ENCODE measurements around the gene NDOR1.

NDOR1 gene

DNA sequence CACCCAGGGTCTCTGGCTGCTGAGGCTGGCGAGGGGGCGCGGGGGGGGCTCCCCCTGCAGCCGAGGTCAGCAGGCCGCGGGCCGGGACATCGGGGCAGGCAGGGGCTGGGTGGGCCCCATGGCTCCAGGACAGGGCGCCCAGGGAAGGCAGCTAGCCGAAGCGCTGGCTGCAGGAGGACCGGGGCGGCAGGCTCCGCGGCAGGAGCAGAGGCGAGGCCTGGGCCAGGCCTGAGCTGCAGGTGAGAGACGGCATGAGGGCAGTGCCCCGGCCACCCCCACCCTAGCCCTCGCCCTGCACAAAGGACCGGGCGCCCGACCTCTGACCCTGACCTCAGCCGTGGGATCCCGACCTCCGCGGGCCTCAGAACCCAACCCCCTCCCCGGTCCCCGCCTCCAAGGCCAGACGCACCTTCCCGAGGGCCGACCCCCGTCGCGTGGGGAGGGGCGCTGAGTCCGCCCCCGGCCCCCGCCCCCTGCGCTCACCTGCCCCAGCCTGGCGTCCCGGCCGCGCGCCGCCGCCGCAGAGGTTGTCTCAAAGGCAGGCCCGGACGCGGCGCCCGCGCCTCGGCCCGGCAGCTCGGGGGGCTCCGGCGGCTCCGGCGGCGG lies 16.1 kb downstream of the NDOR1 start:
- DNase-seq, result no peak

DNA sequence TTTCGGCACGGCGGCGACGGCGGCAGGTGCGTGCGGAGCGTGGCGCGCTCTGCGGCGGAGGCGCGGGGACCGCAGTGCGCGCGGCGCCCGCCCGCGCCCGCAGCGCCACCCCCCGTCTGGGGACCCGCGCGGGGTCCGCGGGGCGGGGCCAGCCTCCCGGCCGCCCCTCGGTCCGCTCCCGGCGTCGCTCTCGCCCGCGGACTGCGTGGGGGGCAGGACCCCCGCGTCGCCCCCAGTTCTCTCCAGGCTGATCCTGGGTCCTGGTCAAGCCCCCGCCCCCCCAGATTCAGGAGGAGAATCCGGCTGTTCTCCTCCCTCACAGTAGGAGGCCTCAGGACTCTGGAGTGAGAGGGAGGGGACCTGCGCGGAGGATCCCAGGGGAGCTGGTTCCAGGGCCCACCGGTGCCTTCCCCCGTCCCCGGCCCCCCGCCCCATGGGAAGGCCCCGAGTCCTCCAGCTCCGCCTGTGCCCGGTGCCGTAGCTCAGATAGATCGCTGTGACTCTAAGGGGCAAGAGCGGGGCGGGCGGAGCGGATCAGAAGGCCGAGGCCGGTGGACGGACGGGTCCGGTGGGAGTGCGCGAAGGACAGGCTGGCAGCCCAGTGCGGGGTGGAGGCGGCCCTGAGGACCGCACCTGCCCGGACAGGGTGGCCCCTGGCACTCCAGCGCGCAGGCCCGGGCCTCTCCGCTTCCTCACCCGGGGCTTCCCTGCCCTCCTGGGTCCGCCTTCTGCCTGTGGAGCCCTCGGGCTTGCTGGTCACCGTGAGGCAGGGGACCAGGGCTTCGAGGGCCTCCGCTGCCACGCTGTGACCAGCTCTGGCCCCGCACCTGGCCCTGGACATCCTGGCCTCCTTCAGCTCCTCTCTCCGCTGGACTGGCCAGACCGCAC lies 16.9 kb downstream of the NDOR1 start, which contains the start of gene RNF208:
TSS of gene RNF208 (minus strand) at position 51 of the 888 bp plus-strand sequence. CDS start 1,028 bp downstream, outside the sequence.
- no peak for DNase-seq

DNA sequence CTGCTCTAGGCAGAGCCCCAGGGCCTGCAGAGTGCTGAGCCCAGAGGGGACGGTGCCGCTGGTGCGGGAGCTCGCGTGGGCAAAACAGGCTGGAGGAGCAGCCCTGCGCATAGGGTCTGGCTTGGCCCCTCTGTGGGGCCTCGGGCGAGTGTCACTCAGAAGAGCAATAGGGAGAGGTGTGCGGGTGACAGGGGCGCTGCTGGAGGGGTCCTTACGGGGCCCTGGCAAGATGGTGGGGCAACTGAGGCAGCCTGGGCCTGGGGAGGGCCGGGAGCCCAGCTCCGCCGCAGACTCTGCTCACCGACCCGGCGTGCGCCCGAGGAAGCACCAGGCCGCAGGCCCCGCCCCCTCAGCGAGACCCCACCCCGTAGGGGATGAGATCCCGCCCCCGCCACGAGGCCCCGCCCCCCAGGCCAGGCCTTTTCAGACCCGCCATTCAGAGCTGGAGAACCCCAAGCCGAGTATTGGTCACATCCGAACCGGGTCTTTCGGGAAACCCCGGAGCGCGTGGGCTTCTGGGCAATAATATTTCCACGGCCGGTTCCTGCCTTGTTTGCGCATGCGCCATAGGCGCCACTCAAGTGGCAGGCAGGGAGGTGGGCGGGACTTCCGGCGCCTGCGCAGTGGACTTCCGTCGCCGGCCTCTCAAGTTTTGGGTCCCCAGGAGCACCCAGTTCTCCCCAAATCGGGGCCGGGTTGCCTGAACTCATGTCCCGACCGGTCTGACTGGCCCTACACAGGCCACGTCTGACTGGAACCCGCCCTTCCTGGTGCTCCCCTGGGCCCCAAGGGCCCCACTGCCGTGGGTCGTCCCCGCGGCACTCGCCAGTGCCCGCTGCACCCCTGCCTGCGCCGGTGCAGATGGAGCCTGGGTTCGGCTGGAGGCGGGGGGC lies 17.8 kb downstream of the NDOR1 start:
- peak; percentile 89 for DNase-seq

DNA sequence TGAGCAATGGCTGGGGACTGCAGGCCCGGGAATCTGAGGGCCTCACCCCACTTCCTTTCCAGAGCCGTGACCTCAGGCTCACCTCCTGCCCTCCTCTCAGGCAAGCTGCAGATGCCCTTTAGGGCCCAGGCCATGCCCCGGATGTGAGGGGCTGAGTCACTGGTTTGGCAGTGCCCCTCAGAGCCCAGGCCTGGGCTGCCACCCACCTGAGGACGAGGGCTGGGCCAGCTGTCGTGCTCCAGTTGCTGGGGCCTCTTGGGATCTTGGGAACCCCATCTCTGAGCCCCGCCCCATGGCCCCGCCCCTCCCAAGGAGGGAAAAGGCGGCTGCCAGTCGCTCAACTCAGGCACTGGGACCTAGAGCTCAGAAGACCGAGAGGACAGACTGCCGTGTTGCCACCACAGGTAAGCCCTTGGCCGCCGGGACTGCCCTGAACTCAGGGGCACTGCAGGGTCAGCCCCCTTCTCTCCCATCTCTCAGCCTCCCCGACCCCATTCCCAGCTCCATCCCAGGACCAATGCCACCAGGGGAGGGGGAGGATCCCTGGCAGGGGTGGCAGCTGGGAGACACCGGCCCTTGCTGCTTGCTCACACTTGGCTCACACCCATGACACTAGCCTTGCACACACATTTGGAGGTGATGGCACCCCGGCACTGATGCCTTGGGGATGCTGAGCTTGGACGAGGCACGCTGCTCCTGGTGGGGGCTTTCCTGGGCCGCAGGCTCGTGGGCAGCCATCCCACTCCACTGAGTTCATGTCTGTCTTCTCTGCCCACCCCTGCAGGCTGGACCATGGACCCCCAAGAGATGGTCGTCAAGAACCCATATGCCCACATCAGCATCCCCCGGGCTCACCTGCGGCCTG lies 19.6 kb downstream of the NDOR1 start, which contains the start of gene CYSRT1:
TSS of gene CYSRT1 (plus strand) at position 345 of the 865 bp plus-strand sequence. CDS start at position 793, 448 bp downstream.
- DNase-seq, result no peak

DNA sequence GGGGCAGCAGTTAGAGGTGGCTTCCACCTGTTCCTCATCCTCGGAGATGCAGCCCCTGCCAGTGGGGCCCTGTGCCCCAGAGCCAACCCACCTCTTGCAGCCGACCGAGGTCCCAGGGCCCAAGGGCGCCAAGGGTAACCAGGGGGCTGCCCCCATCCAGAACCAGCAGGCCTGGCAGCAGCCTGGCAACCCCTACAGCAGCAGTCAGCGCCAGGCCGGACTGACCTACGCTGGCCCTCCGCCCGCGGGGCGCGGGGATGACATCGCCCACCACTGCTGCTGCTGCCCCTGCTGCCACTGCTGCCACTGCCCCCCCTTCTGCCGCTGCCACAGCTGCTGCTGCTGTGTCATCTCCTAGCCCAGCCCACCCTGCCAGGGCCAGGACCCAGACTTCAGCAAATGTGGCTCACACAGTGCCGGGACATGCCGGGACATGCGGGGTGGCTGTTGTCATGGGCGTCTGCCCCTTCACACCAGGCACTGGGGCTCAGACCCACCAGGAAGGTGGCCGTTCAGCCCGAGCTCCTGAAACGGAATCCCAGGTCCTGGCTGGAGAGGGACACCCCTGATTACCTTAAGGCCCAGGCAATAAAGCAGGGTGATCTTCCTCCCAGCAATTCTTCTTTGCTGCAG lies 20.3 kb downstream of the NDOR1 start:
- no peak for DNase-seq

DNA sequence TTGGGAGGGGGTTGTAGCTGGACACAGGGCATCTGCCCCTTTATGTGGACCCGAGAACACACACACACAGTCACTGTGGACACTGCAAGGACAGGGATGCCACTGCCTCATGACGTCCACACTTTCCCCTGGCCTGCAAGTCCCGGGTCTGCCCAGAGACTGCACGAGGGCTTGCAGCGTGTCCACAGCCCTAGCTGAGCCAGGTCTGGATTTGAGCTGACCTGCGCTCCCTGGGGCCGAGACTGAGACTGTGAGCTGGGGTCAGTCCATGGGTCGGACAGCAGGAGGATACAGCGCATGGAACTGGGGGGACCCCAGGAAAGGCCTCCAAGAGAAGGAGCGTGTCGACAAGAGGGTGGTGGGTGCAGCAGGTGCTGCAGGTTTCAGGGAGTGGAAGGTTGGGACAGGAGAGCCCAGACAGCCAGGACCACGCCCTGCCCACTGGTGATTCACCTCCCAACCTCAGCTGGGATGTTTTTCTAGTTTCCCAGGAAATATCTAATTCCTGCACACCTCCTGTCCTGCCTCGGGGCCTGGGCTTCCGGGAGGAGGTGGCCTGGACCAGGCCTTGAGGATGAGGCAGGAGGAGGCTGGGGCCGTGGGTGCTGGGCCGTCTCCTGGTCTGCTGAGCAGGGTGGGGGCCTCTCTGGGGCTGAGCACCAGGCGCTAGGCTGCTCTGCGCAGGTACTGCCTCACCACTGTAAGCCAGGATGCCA lies 21.0 kb downstream of the NDOR1 start:
- DNase-seq, result no peak

DNA sequence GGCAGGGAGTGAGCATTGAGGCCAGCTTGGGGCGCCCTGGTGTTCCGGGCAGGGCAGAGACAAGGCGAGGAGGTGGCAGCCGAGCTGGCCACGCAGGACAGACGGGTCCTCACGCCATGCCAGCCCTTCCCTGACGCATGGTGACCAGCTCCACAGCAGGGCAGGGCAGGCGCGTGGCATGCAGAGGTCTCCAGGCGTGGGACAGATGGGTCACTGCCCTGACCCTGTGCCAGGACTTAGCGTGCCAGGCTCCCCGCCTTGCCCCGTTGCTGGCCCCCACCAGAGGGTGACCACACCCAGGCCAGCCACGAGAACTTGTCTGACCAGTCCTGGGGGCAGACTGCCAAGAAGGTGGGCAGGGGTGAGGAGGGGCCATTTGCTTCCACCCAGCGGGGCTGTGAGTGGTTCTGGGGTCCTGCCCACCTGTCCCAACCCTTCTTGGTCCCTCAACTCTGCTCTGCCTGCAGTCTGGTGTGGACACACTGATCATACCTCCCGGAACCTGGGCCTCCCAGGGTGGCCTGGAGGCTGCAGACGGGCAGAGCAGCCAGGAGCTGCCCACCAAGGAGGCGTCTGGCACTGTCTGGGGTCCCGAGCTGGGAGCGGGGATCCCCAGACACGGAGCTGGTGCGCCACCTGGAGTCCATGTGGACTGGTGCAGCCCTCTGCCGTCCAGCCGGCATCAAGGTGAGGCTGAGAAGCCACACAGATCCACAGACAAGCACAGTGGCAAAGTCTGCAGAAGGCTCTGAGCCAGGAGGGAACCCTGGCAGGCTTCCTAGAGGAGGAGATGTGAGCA lies 21.8 kb downstream of the NDOR1 start, which contains the start of gene RNF224:
TSS of gene RNF224 (plus strand) at position 449 of the 799 bp plus-strand sequence. CDS start 834 bp downstream, outside the sequence.
- DNase-seq, result no peak

DNA sequence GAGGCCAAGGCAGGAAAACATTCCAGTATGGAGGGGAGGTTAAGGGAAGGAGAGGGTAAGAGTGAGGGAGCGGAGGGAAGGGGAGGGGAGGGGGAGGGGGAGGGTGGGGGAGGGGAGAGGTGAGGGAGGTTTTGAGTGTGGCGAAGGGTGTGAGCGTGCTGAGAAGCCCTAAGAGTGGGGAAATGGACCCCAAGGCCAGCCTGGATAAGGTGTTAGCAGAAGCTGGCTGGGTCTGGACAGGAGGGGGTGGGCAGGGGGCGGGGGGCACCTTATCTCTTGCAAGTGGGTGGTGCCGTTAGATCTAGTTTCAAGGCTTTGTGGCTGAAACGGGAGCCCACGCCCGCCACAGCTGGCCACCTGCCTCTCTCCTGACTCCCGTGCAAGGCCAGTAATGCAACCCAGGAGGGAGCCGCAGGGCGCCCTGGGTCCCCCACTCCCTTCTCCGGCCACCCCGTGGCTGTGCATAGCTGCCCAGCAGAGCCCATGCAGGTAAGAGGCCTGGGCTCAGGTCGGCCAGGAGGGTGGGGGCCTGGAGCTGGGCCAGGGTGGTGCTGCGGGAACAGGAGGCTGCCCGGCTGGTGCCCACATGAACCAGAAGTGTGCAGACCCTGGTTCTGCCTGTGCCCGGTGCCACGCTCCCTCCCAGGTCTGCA lies 22.5 kb downstream of the NDOR1 start:
- no peak for DNase-seq

DNA sequence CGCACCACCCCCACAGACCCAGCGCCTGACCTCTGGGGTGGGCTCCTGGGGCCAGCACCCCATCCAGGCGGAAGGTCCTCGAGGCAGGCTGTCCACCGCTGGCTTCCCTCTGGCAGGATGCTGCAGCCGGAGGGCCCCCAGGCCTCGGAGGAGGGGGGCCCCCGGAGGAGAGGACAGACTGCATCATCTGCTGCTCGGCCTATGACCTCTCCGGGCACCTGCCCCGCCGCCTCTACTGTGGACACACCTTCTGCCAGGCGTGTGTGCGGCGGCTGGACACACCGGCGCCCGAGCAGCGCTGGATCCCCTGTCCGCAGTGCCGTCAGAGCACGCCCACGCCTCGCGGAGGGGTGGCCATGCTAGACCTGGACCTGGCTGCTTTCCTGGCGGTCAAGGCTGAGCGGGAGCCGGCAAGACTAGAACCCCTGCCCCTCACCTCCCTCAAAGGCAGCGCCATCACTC lies 23.0 kb downstream of the NDOR1 start:
- no peak for DNase-seq

DNA sequence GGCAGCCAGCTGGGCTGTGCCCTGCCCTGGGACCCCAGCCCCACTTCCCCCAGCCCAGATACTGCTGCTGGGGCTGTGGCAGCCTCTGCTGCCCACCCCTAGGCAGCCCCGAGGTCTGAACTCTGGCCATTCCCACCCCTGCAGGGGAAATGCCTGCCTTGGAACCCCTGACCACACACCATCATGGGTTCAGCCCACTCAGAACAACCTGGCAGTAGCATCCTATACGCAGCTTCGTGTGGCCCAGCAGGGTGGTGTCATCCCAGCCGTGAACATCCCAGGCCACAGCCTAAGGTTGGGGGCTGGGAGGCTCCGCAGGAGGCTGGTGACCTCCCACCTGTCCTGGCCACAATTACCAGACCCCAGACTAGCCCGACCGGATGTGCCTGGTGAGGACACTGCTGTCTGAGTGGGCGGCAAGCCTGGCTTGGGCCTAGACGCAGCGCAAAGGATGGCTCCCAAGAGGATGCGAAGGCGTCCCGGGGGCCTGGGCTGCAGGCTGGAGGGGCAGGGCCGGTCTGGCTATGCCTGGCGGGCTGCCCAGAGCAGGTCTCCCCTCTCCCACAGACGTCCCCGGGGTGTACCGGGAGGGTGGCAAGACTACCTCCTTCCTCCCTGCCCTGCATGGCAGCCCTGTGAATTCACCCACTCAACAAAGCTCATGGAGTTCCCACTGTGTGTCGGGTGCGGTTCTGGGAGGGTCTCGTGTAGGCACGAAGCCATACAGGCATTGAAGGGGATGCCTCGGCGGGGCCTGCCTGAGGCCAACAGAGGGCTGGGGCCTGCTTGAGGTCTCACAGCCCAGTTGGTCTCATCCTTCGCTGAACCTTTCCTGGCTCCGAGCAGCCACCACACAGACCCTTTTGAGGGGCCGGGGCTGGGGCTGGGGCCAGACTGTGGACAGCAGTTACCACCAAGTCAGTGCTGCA lies 23.7 kb downstream of the NDOR1 start:
- DNase-seq, result no peak

DNA sequence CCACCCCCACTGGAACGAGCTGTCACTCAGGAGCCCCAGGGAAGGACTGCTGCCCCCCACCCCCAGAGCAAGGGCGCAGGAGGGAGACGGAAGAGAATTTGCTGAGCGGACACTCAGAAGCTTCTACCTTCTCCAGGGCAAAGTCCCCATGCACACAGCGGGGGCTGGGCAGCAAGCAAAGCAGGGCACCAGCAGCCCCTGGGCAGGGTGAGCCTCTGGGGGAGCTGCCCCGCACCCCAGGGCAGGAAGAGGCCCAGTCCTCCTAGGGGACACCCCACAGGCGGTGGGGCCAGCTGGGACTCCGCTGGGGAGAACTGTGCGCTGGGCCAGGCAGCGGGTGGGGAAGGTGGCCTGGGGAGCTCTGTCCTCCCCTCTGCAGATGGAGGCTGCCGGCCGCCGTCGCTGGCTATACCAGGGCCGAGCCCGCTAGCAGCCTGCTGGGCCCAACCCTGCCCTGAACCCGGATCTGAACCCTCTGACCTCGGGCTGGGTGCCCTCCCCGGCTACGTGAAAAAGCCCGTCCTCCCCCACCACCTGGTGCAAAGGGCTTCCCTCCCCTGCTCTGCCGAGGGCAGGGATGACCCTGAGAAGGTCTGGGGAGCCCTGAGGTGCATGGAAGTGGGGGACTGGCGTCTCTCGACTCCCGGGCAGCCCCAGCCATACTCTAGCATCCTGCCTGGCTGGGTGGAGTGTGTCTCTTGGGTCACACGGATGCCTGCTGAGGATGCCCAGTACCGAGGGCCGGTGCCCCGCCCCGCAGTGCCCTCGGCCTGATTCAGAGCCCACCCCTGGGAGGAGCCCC lies 24.6 kb downstream of the NDOR1 start:
- no peak for DNase-seq

DNA sequence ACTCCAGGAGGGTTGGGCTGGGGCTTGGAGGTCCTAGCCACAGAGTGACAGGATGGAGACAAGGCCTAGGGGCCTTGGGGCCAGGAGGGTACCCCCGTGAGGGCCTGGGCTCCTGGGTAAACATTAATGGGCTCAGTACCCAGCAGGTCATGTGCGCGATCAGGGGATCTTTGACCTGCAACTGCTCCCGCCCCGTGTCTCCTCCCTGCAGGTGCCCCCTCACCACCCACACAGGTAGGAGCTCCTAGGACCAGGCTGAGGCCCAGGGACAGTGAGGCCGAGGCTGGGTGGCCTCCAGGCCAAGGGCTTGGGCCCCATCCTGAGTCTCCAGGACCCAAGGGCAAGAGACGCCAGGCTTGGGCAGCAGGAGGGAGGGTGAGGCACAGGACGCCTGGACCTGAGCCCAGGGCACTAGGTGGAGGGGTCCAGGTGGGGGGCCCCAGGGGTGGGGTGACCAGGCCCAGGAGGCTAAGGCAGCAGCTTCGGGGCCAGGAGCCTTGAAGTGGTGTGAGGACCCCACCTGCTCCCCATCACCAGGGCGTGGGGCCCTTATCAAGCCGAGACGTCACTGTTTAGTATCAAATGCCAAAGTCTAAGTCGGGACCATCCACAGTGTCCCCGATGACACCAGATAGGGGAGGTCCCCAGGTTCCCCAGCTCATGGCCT lies 25.3 kb downstream of the NDOR1 start, which contains the start of gene SLC34A3:
TSS of gene SLC34A3 (plus strand) at position 197 of the 667 bp plus-strand sequence. CDS start 802 bp downstream, outside the sequence.
- DNase-seq, result no peak

DNA sequence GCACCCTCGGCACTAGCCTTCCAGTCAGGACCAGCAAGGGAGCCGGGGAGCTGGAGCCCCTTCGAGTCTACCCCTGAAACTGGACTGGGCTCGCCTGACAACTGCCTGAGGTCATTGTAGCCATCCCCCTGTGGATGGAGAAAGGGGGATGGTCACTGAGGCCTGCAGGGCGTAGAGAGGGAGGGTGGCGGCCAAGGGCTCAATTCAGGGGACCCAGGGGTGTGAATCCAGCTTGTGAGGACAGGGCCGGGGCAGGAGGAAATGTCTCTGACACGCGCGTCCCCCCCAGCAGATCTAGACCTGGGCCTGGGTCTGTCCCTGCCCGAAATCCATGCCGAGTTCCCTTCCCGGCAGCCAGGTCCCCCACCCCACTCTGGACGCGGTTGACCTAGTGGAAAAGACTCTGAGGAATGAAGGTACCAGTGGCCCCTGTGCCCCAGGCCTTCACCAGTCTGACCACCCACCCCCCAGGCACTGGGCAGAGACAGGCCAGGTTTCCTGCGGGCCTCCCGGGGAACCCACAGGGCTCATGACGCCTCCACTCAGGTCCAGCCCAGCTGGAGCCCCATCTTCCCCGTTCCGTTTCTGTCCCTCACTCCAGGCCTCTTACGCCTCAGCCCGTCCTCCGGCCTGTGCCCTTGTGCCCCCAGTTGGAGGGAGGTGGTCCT lies 26.0 kb downstream of the NDOR1 start:
- no peak for DNase-seq

DNA sequence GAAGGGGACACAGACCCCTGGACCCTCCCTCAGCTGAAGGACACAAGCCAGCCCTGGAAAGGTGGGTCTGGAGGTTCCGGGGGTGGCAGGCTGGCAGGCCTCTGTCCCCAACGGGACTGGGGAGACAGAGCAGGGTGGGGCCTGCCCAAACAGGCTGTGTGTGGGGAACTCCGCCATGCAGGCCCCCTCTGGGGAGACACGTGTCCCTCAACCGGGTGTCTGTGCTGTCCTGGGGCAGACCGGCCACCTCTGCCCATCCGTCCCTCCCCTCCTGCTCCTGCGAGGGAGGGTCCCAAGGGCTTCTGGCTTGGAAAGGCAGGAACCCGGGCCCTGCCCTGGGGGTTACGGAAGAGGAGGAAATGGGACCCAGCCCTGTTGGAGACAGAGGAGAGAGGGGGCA lies 26.6 kb downstream of the NDOR1 start:
- DNase-seq, result no peak

DNA sequence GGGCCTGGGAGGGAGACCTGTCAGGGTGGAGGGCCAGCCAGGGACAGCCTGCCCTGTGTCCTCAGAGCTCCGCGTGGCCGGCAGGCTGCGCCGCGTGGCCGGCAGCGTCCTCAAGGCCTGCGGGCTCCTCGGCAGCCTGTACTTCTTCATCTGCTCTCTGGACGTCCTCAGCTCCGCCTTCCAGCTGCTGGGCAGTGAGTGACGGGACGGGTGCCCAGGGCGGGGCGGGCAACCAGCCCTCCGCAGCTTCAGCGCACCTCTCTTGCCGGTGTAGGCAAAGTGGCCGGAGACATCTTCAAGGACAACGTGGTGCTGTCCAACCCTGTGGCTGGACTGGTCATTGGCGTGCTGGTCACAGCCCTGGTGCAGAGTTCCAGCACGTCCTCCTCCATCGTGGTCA lies 27.0 kb downstream of the NDOR1 start:
- no peak for DNase-seq

Measured in NCI-H2081 treated with DMSO at 0.1 percent for 48 hours (cell line).